Transverse colon (tissue), 4 donors: ENCODE results near the gene DAAM1.

Source experiments
- EP300 ChIP-seq: sonication (generic); formaldehyde crosslinking; IDR thresholded peaks from one replicate; pipeline ENCODE4 v1.6.1; 2017; ENCODE audit warnings: antibody characterized with exemption, low read depth
- POLR2A ChIP-seq: fragments of 450-650 bp; IDR thresholded peaks from one replicate; pipeline ENCODE4 v1.6.1; 2016; ENCODE audit warnings: antibody characterized with exemption, mild to moderate bottlenecking, moderate library complexity
- POLR2AphosphoS5 ChIP-seq, 3 donors: sonication (generic); formaldehyde crosslinking; IDR thresholded peaks; one replicate each; pipeline ENCODE4 v1.6.1; 2016; ENCODE audit warnings: antibody characterized with exemption in 3 of 3
- TF ChIP-seq, protein P1 (sequence below), 5 experiments: fragments of 200-600 bp in 3 of 5; fragments of 450-650 bp in 2 of 5; sonication (generic) in 3 of 5; IDR thresholded peaks; 1 replicate in 2 of 5; 2 replicates in 3 of 5; pipeline ENCODE4 v1.5.1; 2016 to 2017; ENCODE audit warnings: antibody characterized with exemption in 5 of 5, inconsistent platforms in 3 of 5, mild to moderate bottlenecking in 2 of 5, moderate library complexity in 1 of 5

GRCh38 chr14:59360233-59360632, 171.8 kb downstream of the DAAM1 start:
- no peak for TF ChIP-seq POLR2A
- TF ChIP-seq, protein P1, sequence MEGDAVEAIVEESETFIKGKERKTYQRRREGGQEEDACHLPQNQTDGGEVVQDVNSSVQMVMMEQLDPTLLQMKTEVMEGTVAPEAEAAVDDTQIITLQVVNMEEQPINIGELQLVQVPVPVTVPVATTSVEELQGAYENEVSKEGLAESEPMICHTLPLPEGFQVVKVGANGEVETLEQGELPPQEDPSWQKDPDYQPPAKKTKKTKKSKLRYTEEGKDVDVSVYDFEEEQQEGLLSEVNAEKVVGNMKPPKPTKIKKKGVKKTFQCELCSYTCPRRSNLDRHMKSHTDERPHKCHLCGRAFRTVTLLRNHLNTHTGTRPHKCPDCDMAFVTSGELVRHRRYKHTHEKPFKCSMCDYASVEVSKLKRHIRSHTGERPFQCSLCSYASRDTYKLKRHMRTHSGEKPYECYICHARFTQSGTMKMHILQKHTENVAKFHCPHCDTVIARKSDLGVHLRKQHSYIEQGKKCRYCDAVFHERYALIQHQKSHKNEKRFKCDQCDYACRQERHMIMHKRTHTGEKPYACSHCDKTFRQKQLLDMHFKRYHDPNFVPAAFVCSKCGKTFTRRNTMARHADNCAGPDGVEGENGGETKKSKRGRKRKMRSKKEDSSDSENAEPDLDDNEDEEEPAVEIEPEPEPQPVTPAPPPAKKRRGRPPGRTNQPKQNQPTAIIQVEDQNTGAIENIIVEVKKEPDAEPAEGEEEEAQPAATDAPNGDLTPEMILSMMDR (IDR thresholded peaks at IDR 0.05) = no peak
- TF ChIP-seq POLR2AphosphoS5 (IDR thresholded peaks at IDR 0.05) = no peak
- no peak for TF ChIP-seq EP300
